ENCODE data around the gene NR5A2. TPM values are rescaled to one million over a fixed set of nuclear protein-coding genes. Genes with fewer than 3 reads are reported as not detected.

The NR5A2 gene
- total RNA-seq (2014; rRNA removed; shearing (Covaris generic)) = 0.03 TPM in 1 of 2 replicates, not detected in the other

DNA sequence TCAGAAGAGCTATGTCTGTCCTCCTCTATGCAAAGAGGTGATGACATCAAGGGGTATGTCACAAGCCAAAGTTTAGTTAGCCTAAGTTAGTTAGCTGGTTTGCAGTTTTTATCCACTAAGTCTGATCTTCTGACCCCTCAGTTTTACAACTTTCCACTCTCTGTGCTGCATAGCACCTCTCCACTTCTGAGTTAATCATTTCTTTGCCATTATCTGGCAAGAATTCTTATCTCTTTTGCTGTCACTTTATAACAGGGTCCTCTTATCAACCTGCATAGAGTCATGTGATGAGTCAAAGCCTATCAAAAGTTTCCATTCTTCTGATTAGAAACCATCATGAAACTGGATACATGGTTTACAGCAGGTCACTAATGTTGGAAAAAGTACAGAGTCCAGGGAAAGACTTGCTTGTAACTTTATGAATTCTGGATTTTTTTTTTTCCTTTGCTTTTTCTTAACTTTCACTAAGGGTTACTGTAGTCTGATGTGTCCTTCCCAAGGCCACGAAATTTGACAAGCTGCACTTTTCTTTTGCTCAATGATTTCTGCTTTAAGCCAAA is at the start of gene NR5A2:
TSS of gene NR5A2 (plus strand) at position 447 of the 560 bp plus-strand sequence. CDS start 138 bp downstream, outside the sequence.
- DNase-seq (ENCODE audit: low spot score) = no peak

DNA sequence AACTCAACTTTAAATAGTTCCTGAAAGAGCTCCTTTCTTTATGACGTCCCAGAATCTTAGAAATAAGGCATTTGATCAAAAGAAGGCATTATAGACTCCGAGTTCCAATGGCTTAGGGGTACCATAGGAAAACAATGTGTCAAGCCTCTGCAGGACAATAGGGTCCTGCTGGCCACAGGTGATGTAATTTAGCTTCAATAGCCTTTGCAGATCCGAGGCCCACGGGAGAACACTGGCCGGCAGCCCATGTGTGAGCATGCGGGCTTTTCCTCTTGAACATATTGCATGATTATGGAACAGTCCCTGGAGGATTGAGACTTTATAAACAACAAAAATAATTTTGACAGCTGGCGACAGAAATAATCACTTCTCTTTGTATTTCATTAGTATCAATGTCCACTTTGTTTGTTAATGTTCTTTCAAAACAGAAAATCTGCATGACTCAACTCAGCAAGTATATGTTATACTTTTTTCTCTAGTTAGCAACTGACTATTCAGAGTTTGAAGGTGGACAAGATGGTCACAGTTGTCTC is 49.0 kb upstream of the NR5A2 start:
- DNase-seq (ENCODE audit: low spot score) = no peak

DNA sequence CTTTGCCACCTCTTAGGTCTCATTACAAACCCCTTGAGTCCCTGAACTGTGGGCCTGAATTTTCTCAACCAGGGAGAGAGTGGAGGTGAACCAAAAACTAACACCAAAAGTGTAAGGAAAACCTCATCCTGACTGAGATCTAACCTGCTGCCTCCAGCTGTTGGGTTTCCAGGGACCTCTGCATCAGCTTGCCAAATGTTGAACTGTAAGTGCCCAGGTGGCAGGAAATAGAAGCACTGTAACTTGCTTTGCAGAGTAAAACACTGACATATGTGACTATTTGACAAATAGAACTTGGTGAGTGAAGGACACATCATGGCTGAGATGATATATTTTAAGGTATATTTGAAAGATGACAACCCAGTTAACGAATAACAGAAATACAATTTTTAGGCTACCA is 48.4 kb upstream of the NR5A2 start:
- no peak for DNase-seq (ENCODE audit: low spot score)

- no peak for DNase-seq (ENCODE audit: low spot score)
These were observed 45.9 kb upstream of the NR5A2 start for GRCh38 chr1:199981584-199981983.

DNA sequence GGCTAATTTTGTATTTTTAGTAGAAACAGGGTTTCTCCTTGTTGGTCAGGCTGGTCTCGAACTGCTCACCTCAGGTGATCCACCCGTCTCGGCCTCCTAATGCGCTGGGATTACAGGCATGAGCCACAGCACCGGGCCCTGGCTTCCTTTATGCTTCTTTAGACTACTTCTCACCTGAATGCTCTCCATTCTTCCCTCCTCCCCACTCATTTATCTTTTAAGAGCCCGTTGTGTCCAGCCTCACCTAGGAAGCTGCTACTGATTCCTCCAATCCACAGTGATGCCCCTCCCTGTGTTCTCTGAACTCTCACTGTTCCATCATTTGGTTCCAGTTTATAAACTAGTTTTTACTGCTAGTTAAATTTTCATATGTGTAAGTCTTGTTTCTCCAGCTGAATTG is 44.9 kb upstream of the NR5A2 start:
- DNase-seq (ENCODE audit: low spot score) = no peak

GRCh38 chr1:199983531-199983930 is 44.0 kb upstream of the NR5A2 start:
- no peak for DNase-seq (ENCODE audit: low spot score)

GRCh38 chr1:199995096-199995685 is 32.3 kb upstream of the NR5A2 start:
- DNase-seq (ENCODE audit: low spot score) = no peak

DNA sequence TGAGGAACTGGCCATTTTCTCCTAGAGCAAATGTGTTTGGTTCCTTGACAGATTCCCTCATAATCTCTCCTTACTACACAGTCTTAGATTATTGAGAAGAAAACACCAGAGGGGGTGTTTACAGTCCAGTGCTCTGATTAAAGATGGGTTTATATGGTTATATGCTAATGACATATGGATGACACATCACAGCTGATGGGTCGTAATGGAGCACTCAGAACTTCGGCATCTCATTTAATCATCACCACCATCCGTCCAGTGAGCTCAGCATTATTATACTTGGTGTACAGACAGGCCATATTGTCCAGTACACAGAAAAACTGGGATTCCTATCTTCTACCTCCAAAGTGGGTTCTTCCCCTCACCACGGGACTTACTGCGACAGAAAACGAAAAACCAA is 22.3 kb upstream of the NR5A2 start:
- DNase-seq (ENCODE audit: low spot score) = peak; percentile 13

- DNase-seq (ENCODE audit: low spot score) = no peak
These were observed 20.8 kb upstream of the NR5A2 start for GRCh38 chr1:200006711-200007110.

DNA sequence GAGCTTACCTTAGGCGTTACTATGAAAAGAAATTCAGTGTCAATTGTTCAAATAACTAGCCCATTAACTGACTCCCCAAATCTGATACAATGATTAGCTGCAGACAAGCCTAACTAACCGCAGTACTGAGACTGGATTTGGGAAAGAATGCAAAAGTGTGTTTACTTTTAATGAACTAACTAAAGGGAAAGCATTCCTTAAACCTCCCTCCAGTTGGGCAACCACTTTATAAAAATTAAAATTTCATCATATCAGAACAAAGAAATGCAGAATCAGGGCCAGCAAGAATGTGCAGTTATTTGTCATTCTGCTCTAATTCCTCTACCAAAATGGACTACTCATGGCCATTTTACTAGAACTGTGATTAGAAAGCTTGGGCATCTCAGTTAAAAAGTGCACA is 11.7 kb upstream of the NR5A2 start:
- no peak for DNase-seq (ENCODE audit: low spot score)

- DNase-seq (ENCODE audit: low spot score) = no peak
These were observed 5.8 kb upstream of the NR5A2 start for GRCh38 chr1:200021577-200022238.

DNA sequence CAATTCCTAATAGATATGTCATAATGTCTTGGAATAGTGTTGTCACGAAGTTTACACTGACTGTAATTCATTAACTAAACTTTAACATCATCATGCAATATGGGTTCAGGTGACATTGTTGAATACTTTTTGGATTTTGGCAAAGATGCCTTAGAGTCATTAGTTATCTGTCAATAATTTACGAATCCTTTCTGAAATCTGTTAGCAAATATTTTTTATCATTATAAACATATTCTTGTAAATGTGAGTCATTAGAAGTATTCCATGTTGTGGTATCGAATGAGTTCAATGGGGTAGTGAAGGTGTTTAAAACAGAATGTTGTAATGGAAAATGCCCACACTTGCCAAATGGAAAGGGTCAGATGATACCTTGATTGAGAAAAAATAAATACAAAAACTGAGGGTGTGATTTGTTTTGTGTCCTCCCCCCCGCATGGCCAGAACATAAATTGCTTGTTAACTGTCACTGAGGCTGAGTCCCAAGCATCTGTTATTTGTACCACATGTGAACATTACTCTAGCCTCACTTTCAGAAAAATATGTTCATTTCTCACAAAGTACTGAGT is 5.2 kb upstream of the NR5A2 start:
- no peak for DNase-seq (ENCODE audit: low spot score)

DNA sequence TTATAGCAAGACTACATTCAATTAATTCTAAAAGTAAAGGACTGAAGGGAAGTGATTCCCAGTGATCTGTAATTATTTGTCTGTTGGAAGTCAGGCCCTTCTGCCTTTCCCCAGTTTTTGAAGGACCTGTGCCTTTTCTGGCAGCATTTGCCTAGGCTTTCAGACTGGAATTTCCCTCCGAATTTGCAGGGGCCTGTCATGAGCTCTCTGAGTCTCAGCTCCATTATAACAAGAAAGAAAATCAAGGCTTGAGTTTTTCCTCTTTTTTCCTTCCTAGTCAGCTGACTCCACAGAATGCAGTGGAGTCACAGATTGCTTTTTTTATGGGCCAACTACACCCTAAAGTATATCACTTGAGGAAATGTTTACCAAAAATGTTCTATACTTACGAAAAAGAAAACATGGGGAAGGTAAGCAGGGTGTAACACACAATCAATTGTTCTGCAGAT is 1.1 kb downstream of the NR5A2 start:
- DNase-seq (ENCODE audit: low spot score) = no peak

DNA sequence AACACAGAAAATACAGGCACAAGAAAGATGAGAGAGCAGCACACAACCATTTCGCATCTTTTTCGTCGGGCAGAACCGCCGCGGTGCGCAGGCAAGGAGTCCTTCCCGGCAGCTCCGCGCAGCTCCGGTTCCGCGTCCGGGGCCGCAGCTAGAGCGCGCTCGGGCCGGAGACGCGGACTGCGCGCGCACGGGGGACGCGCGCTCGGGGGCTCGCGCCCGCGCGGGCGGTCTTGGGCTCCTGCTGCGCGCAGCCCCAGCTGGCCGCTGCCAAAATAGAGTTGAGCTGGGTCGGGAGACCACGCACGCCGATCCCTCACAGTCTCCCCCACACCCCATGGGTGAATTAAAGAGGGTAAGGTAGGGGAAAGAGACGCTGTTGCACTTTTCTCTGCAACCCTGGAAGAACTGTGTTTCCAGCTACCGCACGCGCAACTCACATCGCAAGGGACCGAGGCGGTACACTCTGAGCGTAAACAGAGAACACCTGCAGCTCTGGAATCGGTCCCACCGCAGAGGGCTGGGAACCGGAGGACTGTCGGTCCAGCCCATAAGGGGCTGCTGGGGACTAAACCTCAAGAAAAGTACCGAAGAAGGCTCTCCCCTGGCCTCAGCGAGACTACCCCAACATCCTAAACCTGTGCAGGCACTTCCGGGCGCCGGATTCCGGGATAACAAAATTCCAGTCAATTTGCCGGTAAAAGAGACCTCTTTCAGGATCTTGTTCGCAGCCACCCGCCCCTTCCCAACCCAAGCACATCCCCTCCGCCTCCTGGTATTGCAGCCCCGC is 1.7 kb downstream of the NR5A2 start:
- peak; percentile 22 for DNase-seq (ENCODE audit: low spot score)

GRCh38 chr1:200029822-200030152 is 2.3 kb downstream of the NR5A2 start:
- DNase-seq (ENCODE audit: low spot score) = no peak

DNA sequence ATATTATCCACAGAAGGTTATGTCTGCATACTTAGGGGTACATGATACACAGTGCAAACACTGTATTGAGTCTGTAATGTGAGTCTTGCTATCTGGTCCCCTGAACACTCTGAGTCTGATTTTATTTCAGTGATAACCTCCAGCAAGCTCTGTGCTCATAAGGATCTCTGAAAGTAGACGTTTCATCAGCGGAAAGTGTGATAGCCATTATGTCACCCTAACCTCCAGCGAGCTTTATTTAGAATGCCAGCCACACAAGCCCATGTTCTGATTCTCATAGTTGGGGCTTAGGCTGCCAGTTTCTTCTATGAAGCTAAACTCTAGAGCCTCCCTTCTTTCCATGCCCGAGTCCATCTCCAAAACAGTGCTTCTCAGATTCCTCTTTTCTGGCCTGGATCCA is 3.3 kb downstream of the NR5A2 start:
- DNase-seq (ENCODE audit: low spot score) = no peak

DNA sequence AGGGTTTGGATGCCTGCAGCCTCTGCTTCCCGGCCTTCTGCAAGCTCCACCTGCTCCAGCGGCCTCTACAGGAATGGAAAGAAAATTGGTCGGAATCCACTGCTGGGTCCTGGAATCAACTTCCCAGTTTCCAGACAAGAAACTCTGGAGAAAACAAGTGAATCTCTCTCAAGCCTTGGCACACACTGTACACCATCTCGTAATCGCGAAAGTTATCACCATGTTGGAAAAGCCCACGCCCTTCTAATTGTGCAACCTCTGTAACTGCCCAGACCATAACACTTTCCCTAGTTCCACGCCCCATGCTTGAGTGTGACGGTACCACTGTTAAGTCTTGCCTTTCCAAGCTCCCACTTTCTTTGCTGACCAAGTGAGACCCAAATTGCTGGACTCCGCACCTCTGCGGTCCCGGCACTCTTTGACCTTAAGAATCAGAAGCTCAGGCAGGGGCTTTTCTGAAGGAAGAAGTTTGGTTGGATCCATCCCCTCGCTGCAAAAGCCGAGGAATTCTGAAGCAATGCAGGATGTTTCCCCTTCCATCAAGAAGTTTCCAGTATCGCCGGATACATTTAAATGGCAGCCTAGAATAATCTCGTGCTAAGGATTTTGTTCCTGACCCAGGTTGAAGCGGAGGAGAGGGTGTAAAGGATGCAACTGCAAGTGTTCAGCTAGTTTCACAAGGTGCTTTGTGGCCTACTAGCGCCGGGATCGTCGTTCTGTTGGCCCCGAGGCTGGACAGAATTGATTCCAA is 6.2 kb downstream of the NR5A2 start:
- no peak for DNase-seq (ENCODE audit: low spot score)

- DNase-seq (ENCODE audit: low spot score) = no peak
These were observed 6.7 kb downstream of the NR5A2 start for GRCh38 chr1:200034262-200034557.

GRCh38 chr1:200034761-200035396 is 7.4 kb downstream of the NR5A2 start:
- no peak for DNase-seq (ENCODE audit: low spot score)

DNA sequence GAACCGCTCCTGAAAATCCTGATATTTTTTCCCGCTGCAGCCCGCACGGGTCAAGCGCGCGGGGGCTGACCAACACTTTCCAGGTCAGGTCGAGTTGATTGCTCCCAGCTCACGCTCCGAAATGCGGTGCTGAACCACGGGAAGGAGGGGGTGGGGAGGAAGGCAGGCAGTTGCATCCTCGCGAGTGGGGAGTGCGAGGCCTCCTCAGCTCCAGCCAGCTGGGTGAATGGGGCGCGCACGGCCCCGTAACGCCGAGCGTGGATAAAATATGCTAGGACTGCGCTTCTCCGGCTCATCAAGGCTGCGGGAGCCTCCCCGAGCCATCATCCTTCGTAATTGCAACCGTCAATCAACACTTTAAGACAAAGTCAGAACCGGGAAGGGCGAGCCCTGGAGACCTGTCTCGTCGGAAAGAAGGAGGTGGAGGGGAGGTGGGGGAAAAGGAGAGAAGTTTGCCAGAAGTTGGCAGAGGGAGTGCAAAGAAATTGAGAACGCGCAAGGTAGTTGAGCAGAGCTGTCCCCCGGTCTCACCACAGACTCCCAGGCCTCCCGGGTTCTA is 8.0 kb downstream of the NR5A2 start:
- no peak for DNase-seq (ENCODE audit: low spot score)
